NCI-H1930 (cell line): ENCODE measurements around the gene C4BPA.

Experiments
- DNase-seq, 2 experiments: peaks; one replicate each; lab custom pipeline; 2025; lab: John Stamatoyannopoulos, UW

The C4BPA gene

GRCh38 chr1:207191061-207191460 lies 87.0 kb downstream of the C4BPA start:
- DNase-seq, result no peak

- no peak for DNase-seq
Measured at GRCh38 chr1:207191776-207192175, 87.7 kb downstream of the C4BPA start.

- DNase-seq, result no peak
Measured at GRCh38 chr1:207194197-207194596, 90.2 kb downstream of the C4BPA start.
